C4-2B (cell line): ENCODE measurements around the gene IL32.

Experiments
- H3K27ac ChIP-seq: fragments of 450-650 bp; 2 replicates; pipeline ENCODE4 v1.5.1; 2017
- CTCF ChIP-seq: fragments of 450-650 bp; conservative IDR thresholded peaks from 2 replicates; pipeline ENCODE4 v1.5.1; 2017; ENCODE audit warnings: mild to moderate bottlenecking
- ZFX ChIP-seq: fragments of 450-650 bp; IDR thresholded peaks from 2 replicates; pipeline ENCODE4 v1.6.1; 2017

IL32 gene

GRCh38 chr16:3065069-3065741 is at the start of gene IL32:
TSS of gene IL32 (plus strand) at chr16:3065640. CDS start at chr16:3065812, 172 bp downstream.
- TF ChIP-seq CTCF (no peak), ZFX (no peak)
- no peak within 1 kb of the TSS for H3K27ac ChIP-seq

GRCh38 chr16:3015865-3016521 is 49.4 kb upstream of the IL32 start:
- TF ChIP-seq ZFX (no peak), CTCF (no peak)
- H3K27ac ChIP-seq, result no peak overlapping the region

GRCh38 chr16:3017344-3017743 is 48.1 kb upstream of the IL32 start:
- H3K27ac ChIP-seq, result no peak overlapping the region
- TF ChIP-seq CTCF, result no peak
- no peak for TF ChIP-seq ZFX

- H3K27ac ChIP-seq, result no peak within 1 kb of the TSS
- TF ChIP-seq ZFX, result no peak
- no peak; the same call in 1 of the 2 replicates for TF ChIP-seq CTCF
Observed at GRCh38 chr16:3017794-3018506, 47.5 kb upstream of the IL32 start, which contains the start of gene CLDN6. TSS of gene CLDN6 (minus strand) at chr16:3018183. CDS start at chr16:3016021, 2,162 bp downstream.

- TF ChIP-seq ZFX (no peak), CTCF (no peak)
- peak overlapping the region; percentile 69 for H3K27ac ChIP-seq
Observed at GRCh38 chr16:3019594-3020246, 45.7 kb upstream of the IL32 start.

- peak within 1 kb of the TSS; percentile 69 for H3K27ac ChIP-seq
Observed at GRCh38 chr16:3020247-3020603, 45.2 kb upstream of the IL32 start, which contains the start of gene TNFRSF12A. TSS of gene TNFRSF12A (plus strand) at chr16:3020368. CDS start at chr16:3020398, 30 bp downstream.

More at GRCh38 chr16:3020247-3020603, 45.2 kb upstream of the IL32 start, which contains the start of gene TNFRSF12A:
- TF ChIP-seq ZFX (no peak), CTCF (no peak; the same call in 1 of the 2 replicates)
